Islet of Langerhans (tissue), 1 donor: Measurements from ENCODE around the gene SORL1.

ENCODE experiments used
- FAIRE-seq: peaks from one replicate; lab custom pipeline; 2011; peaks lifted over from hg19 to GRCh38; lab: Jason Lieb, UNC

SORL1 gene

GRCh38 chr11:121539000-121539399 is 86.9 kb downstream of the SORL1 start:
- FAIRE-seq: no peak

- FAIRE-seq: no peak
Observed at GRCh38 chr11:121540627-121541026, 88.5 kb downstream of the SORL1 start.

GRCh38 chr11:121543836-121544380 is 91.8 kb downstream of the SORL1 start:
- FAIRE-seq: no peak

- FAIRE-seq: no peak
Observed at GRCh38 chr11:121544956-121545355, 92.8 kb downstream of the SORL1 start.

GRCh38 chr11:121547574-121547973 is 95.5 kb downstream of the SORL1 start:
- no peak for FAIRE-seq

- FAIRE-seq: no peak
Observed at GRCh38 chr11:121550247-121551030, 98.3 kb downstream of the SORL1 start.

- FAIRE-seq: no peak
Observed at GRCh38 chr11:121551463-121551862, 99.3 kb downstream of the SORL1 start.

GRCh38 chr11:121552154-121552553 is 100.0 kb downstream of the SORL1 start:
- no peak for FAIRE-seq

- no peak for FAIRE-seq
Observed at GRCh38 chr11:121552644-121553043, 100.5 kb downstream of the SORL1 start.

GRCh38 chr11:121553389-121553788 is 101.3 kb downstream of the SORL1 start:
- no peak for FAIRE-seq

GRCh38 chr11:121553806-121554205 is 101.7 kb downstream of the SORL1 start:
- peak; percentile 13 for FAIRE-seq

- FAIRE-seq: no peak
Observed at GRCh38 chr11:121554552-121554951, 102.4 kb downstream of the SORL1 start.

GRCh38 chr11:121555121-121555520 is 103.0 kb downstream of the SORL1 start:
- no peak for FAIRE-seq

GRCh38 chr11:121556937-121557336 is 104.8 kb downstream of the SORL1 start:
- FAIRE-seq: no peak

- no peak for FAIRE-seq
Observed at GRCh38 chr11:121557348-121557747, 105.2 kb downstream of the SORL1 start.

- no peak for FAIRE-seq
Observed at GRCh38 chr11:121559606-121560200, 107.6 kb downstream of the SORL1 start.

- no peak for FAIRE-seq
Observed at GRCh38 chr11:121560236-121560635, 108.1 kb downstream of the SORL1 start.

GRCh38 chr11:121561240-121561639 is 109.1 kb downstream of the SORL1 start:
- no peak for FAIRE-seq

- FAIRE-seq: no peak
Observed at GRCh38 chr11:121561716-121562115, 109.6 kb downstream of the SORL1 start.

- FAIRE-seq: no peak
Observed at GRCh38 chr11:121563003-121563402, 110.9 kb downstream of the SORL1 start.

GRCh38 chr11:121563900-121564822 is 112.0 kb downstream of the SORL1 start:
- no peak for FAIRE-seq

- no peak for FAIRE-seq
Observed at GRCh38 chr11:121564948-121565684, 113.0 kb downstream of the SORL1 start.
